Cardiac septum (tissue), 1 donor: Measurements from ENCODE around the gene PROKR1. TPM values are rescaled to one million over a fixed set of nuclear protein-coding genes. Genes with fewer than 3 reads are reported as not detected.
"Not testable (repeated sequence)": the region's sequence is repeated elsewhere in the genome, so short reads cannot be mapped to it uniquely, and the experiment has no call there.

Experiments
- DNase-seq: peaks from one replicate; pipeline ENCODE4 v3.0.0-alpha.2; 2020; ENCODE audit warnings: low spot score
- intact Hi-C: fragments of 100-400 bp; cut with DNase I; formaldehyde crosslinking; loops from one replicate; pipeline ENCODE4 v1.14.0; 2022
- long read RNA-seq: library from polyadenylated mRNA; unstranded; transcript quantifications from one replicate; pipeline ENCODE4 v2.0.0, GENCODE V29; 2021
- total RNA-seq: library from RNA; stranded (reverse); fragmentation: NEBNext Ultra II Directional; extraction: Animal tissue kit (Norgen Biotek cat#: 25700); gene quantifications from one replicate; pipeline ENCODE4 v1.2.1, GENCODE V29; 2021
- donor health status: DM: no; HTN: no; CAD: no.

PROKR1 gene
- 0.08 TPM for total RNA-seq
- long read RNA-seq = 0 reads

DNA sequence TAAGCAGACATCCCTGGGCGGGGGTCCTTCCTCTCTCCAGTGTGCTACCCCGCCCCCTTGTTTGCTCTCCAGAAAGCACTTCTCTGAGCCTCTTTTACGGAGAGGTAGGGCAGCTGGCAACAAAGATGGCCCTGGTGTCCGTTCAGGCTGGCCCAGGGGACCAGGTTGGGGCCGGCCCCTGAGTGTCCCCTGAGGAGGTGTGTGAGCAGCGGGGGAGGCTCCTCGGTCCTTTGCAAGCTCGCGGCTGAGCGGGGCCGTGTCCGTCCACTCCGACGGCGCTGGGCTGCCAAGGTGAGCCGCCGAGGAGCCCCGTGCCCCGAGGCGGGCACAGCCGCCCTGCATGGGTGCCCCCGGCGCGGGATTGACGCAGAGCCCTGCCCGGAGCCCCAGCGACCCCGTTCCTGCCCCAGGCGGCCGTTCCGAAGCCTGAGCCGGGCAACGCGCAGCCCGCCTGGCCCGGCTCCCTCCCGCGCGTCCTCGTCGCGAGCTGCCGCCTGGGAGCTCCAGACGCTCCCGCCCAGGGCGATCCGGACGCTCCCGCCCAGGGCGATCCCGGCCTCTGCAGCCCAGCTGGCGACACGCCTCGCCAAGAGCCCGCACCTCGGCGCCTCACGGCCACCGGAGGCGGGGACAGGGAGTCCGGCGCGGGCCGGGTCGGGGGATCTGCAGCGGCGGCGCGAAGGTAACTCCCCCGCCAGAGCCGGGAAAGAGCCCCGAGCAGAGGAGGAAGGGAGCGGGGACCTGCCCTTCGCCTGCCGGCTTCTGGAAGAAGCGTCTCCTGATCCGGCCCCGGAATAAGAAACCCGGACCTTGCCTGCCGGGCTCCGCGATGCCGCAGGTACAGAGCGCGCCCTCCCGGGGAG lies at the start of gene PROKR1:
Gene PROKR1, plus strand, starts transcription at position 569 of the 863 bp plus-strand sequence. CDS start 2,243 bp downstream, outside the sequence.
- no peak for DNase-seq
- intact Hi-C loops = no loop called here

DNA sequence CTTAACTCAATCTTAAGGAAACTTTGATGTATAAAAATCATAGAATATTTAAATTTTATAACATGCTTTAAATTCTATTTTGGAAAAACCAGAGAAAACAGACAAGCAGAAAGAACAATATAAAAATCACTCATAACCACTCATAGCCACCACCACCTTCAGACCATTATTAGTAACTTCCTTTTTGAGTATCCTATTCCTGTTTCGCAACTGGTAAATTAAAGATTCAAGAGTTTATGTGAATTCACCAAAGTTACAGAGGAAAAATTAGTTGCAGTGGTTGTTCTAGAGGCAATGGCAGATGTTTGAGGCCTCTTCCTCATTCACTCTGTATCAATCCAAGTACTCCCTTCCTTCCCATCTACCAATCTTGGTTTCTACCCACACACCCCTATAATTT lies 49.3 kb upstream of the PROKR1 start:
- intact Hi-C loops = loop anchor here (10.0 kb wide), 1 partner anchor 129 kb away; the partner anchor contains the start of genes APLF and FBXO48
- DNase-seq = no peak

DNA sequence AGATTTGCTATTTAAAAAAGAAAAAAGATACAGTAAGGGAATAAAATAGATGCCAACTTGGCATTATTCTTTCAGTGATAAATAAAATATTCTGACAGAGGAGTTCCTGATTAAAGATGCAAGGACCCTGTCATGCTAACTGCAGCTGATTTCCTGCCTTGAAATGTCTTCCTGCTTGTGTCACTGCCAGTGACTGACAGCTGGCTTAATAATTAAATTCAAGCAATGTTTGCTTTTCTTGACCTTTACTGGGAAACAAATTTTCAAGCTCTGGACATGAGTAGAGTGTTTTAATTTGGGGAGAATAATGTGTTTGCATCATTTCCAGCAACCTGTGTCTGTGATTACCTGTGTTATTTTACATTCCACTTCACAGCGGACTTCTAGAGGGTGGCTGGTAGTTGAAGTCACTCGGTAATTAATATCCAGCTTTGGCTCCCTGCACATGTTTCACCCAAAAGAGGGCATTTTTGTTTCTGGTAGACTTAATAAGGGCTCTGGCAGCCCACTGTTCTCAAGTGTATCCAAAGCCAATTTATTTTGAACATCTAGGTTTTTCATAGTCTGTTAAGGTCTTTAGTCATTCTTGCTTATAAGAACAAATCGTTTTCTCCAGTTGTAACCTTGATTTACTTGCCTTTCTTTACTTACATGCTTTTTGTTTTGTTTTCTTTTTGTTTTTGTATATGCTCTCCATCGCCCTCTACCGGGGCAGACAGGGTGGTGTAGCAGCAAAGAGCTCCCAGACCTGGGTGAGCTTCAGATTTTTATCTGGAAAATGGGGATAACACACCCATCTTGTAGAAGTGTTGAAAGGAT lies 48.5 kb upstream of the PROKR1 start:
- DNase-seq = no peak
- intact Hi-C loops = loop anchor here (10.0 kb wide), 1 partner anchor 130 kb away; the partner anchor contains the start of genes APLF and FBXO48

DNA sequence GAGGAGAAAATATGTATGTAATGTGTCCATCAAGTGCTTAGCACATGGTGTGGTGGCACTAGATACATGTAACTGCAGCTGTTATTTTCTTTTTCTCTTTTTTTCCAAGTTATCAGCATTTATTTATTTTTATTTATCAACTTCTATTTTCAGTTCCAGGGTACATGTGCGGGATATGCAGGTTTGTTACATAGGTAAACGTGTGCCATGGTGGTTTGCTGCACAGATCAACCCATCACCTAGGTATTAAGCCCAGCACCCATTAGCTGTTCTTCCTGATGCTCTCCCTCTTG lies 47.9 kb upstream of the PROKR1 start:
- intact Hi-C loops = loop anchor here (10.0 kb wide), 1 partner anchor 131 kb away; the partner anchor contains the start of genes APLF and FBXO48
- not testable (repeated sequence) for DNase-seq

DNA sequence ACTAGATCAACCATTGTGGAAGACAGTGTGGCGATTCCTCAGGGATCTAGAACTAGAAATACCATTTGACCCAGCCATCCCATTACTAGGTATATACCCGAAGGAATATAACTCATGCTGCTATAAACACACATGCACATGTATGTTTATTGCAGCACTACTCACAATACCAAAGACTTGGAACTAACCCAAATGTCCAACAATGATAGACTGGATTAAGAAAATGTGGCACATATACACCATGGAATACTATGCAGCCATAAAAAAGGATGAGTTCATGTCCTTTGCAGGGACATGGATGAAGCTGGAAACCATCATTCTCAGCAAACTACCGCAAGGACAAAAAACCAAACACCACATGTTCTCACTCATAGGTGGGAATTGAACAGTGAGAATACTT lies 42.9 kb upstream of the PROKR1 start:
- intact Hi-C loops, DNase-seq: not testable (repeated sequence)

DNA sequence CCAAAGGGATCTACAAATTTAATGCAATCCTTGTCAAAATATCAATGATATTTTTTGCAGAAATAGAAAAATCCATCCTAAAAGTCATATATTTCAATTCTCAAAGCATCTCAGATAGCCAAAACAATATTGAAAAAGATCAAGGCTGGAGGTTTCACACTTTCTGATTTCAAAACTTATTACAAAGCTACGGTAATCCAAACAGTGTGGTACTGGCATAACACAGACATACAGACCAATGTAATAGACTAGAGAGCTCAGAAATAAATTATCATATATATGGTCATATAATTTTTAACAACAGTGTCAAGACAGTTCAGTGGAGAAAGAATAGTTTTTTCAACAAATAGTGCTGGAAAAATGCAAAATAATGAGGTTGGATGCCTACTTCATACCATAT lies 40.3 kb upstream of the PROKR1 start:
- intact Hi-C loops = no loop called here
- DNase-seq = no peak

DNA sequence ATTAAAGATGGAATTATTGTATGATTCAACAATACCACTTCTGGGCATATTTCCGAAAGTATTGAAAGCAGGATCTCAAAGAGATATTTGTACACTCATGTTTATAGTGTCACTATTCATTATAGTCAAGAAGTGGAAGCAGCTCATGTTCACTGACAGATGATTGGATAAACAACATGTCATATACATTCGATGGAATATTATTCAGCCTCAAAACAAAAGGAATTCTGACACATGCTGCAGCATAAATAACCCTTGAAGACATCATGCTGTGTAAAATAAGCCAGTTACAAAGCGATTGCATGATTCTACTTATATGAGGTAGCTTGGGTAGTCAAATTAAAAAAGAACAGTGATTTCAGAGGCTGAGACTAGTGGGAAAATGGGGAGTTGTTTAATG lies 39.3 kb upstream of the PROKR1 start:
- intact Hi-C loops = no loop called here
- DNase-seq = no peak

DNA sequence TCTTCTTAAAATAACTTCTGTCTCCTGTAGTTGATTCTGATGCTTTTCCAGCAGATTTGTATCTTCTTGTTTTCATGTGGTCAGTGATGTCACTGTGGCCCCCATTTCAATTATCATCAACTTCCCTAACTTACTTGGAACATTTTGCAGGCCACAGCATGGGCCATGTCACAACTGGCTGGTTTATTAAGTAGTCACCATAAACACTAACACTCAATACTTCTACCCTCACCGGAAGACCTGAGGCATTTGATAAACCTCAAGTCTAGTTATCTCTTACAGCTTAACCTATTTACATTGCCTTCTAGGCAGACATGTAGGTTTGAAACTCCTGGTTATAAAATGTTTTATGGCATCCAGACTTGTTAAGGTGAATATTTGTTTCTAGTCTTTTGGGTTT lies 37.4 kb upstream of the PROKR1 start:
- DNase-seq = no peak
- intact Hi-C loops = no loop called here

DNA sequence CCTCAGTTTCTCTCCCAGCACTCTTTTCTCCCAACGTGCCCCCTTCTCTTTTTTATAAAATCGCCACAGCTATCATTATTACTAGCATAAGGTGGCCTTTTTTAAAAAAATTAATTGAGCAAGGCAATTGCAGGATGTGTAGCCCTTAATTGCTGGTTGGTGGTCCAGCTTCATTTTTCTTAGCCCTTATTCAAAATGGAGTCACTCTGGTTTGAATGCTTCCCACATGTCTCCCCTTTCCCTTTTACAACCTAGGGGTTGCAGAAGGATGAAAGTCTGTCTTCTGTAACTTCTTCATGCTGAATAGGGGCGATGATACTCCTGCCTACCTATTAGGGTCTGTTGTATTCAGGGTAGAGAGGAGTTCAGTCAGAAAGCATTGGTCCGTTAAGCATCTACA lies 36.6 kb upstream of the PROKR1 start:
- no peak for DNase-seq
- intact Hi-C loops = no loop called here

DNA sequence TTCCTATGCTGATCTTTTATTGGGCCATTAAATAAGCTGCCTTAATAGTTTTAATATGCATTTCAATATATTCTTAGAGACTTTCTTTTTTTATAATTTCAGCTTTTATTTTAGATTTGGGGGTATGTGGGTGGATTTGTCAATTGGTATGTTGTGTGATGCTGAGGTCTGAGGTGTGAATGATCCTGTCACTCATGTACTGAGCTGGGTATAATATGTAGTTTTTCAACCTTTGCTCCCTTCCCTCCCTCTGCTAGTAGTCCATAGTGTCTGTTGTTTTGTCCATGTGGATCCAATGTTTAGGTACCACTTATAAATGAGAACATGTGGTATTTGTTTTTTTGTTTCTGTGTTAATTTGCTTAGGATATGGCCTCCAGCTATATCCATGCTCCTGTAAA lies 35.5 kb upstream of the PROKR1 start:
- DNase-seq = no peak
- intact Hi-C loops = no loop called here

DNA sequence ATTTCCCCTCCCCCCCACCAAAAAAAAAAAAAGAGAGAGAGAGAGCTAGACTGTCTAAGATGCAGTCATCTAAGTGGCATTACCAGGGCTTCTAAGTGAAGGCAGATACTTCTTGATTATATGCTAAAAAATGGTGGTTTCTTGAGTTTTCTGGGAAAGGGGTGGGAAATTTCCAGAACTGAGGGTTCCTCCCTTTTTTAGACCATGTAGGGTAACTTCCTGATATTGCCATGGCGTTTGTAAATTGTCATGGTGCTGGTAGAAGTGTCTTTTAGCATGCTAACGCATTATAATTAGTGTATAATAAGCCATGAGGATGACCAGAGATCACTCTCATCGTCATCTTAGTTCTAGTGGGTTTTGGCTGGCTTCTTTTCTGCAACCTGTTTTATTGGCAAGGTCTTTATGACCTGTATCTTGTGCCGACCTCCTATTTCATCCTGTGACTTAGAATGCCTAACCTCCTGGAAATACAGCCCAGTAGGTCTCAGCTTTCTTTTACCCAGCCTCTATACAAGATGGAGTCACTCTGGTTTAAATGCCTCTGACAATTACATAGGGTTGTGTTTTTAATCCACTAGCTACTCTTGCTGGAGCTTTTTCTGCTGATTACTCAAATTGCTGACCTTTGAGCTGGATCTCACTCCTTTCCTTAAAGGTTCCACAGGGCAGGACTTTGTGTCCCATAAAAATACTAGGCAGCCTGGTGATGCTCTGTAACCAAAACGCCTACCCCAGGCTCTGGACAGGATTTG lies 30.4 kb upstream of the PROKR1 start:
- intact Hi-C loops = no loop called here
- DNase-seq = no peak

DNA sequence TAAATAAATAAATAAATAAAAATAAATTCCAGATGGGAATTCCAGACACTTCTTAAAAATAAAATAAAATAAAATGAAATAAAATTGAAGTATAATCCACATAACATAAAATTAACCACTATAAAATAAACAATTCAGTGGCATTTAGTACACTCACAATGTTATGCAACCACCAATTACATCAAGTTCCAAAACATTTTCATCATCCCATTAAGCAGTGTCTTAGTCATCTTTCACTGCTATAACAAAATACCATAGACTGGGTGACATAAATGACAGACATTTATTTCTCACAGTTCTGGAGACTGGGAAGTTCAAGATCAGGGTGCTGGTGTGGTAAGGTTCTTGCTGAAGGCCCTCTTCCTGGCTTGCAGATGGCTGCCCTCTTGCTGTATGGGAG lies 22.6 kb upstream of the PROKR1 start:
- intact Hi-C loops = no loop called here

DNA sequence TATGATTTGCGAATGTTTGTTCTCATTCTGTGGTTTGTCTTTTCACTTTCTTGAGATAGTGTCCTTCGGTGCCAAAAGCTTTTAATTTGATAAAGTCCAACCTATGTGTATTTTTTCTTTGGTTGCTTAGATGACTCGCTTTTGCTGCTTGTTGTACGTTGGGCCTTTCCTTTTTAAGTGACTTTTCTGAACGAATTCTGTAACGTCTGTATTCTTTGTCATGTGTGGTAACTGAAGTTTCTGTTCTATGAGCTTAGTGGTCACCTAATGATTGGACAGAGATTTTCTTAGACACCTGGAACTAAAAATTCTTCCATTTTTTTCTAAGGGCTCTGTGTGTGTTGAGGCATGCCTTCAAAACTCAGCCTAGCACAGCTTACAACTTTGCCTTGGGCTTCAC lies 19.6 kb upstream of the PROKR1 start:
- intact Hi-C loops = no loop called here
- DNase-seq = no peak

More for the DNA sequence above, 22.6 kb upstream of the PROKR1 start:
- no peak for DNase-seq

DNA sequence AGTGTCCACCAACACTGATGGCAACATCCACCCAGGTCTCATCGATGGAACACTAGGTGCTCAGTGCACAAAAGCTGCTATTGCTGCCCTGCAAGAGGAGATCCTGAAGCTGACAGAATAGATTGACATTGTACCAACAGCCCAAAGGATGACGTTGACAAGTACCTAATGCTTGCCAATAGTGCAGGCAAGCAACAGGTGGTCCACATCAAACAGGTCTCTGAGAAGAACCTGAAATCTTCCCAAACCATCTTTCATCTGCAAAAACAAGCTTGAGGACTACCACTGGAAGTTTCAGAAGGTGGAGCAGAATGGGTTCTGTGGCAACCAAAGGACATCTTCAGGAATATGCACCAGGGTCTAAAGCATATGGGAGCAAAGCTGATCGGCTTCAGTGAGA lies 15.8 kb upstream of the PROKR1 start:
- intact Hi-C loops = no loop called here
- no peak for DNase-seq

DNA sequence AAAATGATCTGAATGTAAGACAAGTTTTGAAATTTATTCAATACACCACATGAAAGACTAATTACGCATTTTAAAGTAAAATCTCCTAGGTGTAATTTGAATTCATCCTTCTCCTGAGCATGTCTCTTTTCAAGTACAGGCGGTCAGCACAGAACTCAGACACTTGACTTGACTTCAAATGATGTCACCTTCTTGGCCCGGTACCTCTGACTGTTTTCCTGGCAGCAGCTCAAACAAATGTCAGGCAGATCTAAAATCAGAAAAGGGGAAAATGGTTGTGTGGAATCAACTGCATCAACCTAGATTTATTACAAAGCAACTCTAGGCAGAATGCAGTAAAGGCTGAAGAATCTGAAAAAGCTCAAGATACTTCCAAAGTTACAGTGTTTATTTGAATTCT lies 11.4 kb upstream of the PROKR1 start:
- DNase-seq = no peak
- intact Hi-C loops = no loop called here

DNA sequence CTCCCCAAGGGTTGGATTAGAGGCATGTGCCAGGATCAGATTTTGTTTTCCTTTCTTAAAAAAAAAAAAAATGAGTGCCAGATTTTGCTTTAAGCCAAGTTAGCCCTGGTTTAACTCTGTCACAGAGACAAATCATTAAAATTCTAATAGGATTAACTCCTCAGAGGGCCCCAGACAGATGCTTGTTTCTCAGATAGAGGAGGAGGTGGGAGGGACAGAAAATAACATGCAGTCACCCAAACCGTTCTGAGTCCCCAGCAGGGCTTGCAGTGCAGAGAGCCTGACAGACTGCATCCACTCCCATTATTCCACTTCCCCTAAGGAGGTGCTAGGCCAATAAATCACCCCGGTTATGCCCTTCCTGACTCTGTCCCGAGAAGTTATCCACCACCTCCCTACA lies 6.3 kb upstream of the PROKR1 start:
- DNase-seq = no peak
- intact Hi-C loops = no loop called here

DNA sequence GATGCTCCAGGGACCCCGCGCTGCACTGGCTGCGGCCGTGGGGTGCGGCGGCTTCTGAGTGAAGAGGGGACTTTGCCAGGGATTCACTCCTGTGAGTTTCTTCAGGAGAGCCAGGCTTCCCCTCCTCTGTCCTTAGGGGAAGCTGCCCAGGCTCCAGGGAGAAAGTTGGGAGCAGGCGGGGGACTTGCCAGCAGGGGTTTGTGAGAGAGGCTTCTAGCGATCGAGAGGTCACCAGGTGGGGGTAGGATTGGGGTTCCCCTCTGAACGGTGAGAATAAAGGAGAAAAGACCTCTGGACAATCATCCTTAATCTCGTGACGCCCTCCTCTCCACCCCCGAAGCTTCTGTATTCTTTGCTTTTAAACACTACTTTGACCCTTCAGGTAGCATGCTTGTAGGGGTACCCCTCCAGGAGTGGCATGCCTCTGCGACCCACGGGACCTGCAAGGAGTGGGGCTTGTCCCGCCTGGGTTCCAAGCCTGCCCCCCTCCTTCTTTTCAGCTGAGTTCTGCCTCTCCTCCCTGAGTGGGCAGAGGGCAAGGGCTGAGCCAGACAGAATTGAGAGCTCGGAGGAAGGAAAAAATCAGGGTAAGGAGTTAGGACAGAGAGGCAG lies 601 bp downstream of the PROKR1 start:
- intact Hi-C loops = no loop called here
- DNase-seq = no peak

DNA sequence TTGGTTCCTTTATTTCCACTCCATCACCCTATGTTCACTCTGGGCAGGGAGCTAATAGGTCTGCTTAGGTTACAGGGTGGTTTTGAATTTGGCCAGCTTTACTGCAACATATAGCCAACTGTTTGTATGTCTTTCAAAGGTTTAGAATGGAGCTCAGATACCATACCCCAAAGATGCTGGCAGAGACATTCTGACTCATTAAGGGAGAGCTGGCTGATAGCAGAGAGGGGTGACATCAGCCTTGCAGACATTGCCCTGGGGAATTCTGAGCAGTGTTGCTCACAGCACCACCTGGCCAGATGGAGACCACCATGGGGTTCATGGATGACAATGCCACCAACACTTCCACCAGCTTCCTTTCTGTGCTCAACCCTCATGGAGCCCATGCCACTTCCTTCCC lies 2.1 kb downstream of the PROKR1 start:
- DNase-seq = no peak
- intact Hi-C loops = no loop called here

DNA sequence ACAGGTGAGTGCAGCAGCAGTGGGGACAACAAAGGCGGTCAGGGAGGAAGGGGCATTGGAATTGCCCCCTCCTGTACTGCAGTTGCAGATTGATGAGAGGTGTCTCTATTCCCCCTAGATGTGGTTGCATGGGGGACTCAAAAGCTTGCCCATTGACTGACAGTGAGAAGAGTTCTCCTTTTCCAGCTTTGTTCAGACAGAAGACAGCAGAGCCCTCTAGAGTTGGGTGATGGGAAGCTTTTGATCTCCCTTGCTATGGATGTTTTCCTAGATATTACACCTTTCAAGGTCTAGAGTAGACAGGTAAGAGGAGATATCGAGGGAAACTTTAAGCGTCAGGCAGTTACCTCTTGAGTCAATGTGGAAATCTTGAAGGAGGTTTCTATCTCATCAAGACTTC lies 2.9 kb downstream of the PROKR1 start:
- DNase-seq = no peak
- intact Hi-C loops = no loop called here

DNA sequence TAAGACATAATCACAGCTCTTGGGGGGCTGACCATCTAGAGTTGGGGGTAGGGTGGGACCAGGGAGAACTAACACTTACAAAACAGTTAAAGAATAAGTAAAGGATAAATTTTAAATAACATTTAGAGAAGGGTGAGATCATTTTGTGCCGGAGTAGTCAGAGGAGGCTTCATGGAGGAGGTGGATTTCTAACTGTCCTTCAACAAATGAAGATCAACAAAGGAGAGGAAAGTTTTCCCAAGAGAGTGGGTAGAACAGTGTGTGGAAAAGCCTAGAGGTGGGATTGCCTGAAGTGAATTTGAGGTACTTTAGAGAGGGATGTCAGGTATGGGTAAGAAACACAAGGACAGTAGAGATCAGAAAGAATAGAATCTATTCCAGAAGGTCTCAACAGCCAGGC lies 7.3 kb downstream of the PROKR1 start:
- intact Hi-C loops = no loop called here
- no peak for DNase-seq
